HepG2 (cell line): Measurements from ENCODE around the gene TOR4A. TPM values are rescaled to one million over a fixed set of nuclear protein-coding genes. Genes with fewer than 3 reads are reported as not detected.

ENCODE experiments used
- BHLHE40 ChIP-seq: IDR thresholded peaks from 2 replicates; pipeline ENCODE4 v1.6.1; 2011; ENCODE audit warnings: low read length, improper control_type of control experiment
- CEBPB ChIP-seq: IDR thresholded peaks from 2 replicates; pipeline ENCODE4 v1.6.1; 2011; ENCODE audit warnings: low read depth, low read length, improper control_type of control experiment, borderline replicate concordance
- ELF3 ChIP-seq: IDR thresholded peaks from 2 replicates; pipeline ENCODE4 v1.6.1; 2016; ENCODE audit warnings: missing genetic modification reagents, missing compliant biosample characterization
- GLI4 ChIP-seq: sonication (generic); formaldehyde crosslinking; IDR thresholded peaks from 2 replicates; pipeline ENCODE4 v1.5.1; 2020; ENCODE audit warnings: missing genetic modification reagents, mild to moderate bottlenecking, moderate library complexity, borderline replicate concordance
- HCFC1 ChIP-seq: fragments of 150-350 bp; IDR thresholded peaks from 2 replicates; pipeline ENCODE4 v1.6.1; 2014; ENCODE audit warnings: low read depth, low read length
- HNRNPH1 ChIP-seq: fragments of 200-400 bp; formaldehyde crosslinking; optimal IDR thresholded peaks from 2 replicates; pipeline ENCODE3; 2017; ENCODE audit warnings: mild to moderate bottlenecking, low read depth, low read length
- IRF2 ChIP-seq: IDR thresholded peaks from 2 replicates; pipeline ENCODE4 v1.6.1; 2018; ENCODE audit warnings: missing genetic modification reagents, missing compliant biosample characterization
- LCORL ChIP-seq, 2 experiments: fragments of 450-650 bp in 1 of 2; sonication (generic) in 1 of 2; formaldehyde crosslinking in 1 of 2; IDR thresholded peaks; 2 replicates each; pipeline versions ENCODE4 v1.5.0 to v1.6.1; 2017 to 2020; ENCODE audit warnings: antibody characterized with exemption in 1 of 2, missing genetic modification reagents in 1 of 2
- MLX ChIP-seq: IDR thresholded peaks from 2 replicates; pipeline ENCODE4 v1.6.1; 2016
- NFIC ChIP-seq: IDR thresholded peaks from 2 replicates; pipeline ENCODE4 v1.6.1; 2012; ENCODE audit warnings: mild to moderate bottlenecking, low read length, inconsistent platforms
- NR2F1 ChIP-seq, 2 experiments: fragments of 450-650 bp in 1 of 2; formaldehyde crosslinking in 1 of 2; IDR thresholded peaks; 2 replicates each; pipeline versions ENCODE4 v1.5.0 to v1.6.1; 2016 to 2020; ENCODE audit warnings: mild to moderate bottlenecking in 1 of 2, missing compliant biosample characterization in 1 of 2, missing genetic modification reagents in 1 of 2, moderate library complexity in 1 of 2
- NR3C1 ChIP-seq: sonication (generic); formaldehyde crosslinking; IDR thresholded peaks from 2 replicates; pipeline ENCODE4 v1.4.0; 2020; ENCODE audit warnings: missing genetic modification reagents
- SATB2 ChIP-seq: sonication (generic); formaldehyde crosslinking; IDR thresholded peaks from 2 replicates; pipeline ENCODE4 v1.5.0; 2020; ENCODE audit warnings: missing genetic modification reagents
- SKIL ChIP-seq: sonication (generic); formaldehyde crosslinking; IDR thresholded peaks from 2 replicates; pipeline ENCODE4 v1.8.0; 2022; ENCODE audit warnings: missing genetic modification reagents, mild to moderate bottlenecking, moderate library complexity, borderline replicate concordance
- SMARCE1 ChIP-seq: fragments of 450-650 bp; IDR thresholded peaks from 2 replicates; pipeline ENCODE4 v1.6.1; 2017; ENCODE audit warnings: borderline replicate concordance
- SMYD3 ChIP-seq: sonication (generic); formaldehyde crosslinking; IDR thresholded peaks from 2 replicates; pipeline ENCODE4 v1.8.1; 2023; ENCODE audit warnings: mild to moderate bottlenecking, missing genetic modification reagents
- SNAI1 ChIP-seq: sonication (generic); formaldehyde crosslinking; IDR thresholded peaks from 2 replicates; pipeline ENCODE4 v1.5.0; 2020; ENCODE audit warnings: mild to moderate bottlenecking, missing genetic modification reagents, borderline replicate concordance
- TCF7 ChIP-seq: sonication (generic); IDR thresholded peaks from 2 replicates; pipeline ENCODE4 v1.6.1; 2016; ENCODE audit warnings: antibody characterized with exemption, low read depth
- ZBTB20 ChIP-seq: sonication (generic); formaldehyde crosslinking; IDR thresholded peaks from 2 replicates; pipeline ENCODE4 v1.8.1; 2023; ENCODE audit warnings: missing genetic modification reagents, low read depth, mild to moderate bottlenecking, borderline replicate concordance
- ZBTB43 ChIP-seq: sonication (generic); formaldehyde crosslinking; conservative IDR thresholded peaks from 2 replicates; pipeline ENCODE4 v1.4.0; 2020; ENCODE audit warnings: missing genetic modification reagents
- ZKSCAN5 ChIP-seq: sonication (generic); formaldehyde crosslinking; IDR thresholded peaks from 2 replicates; pipeline ENCODE4 v1.5.1; 2020; ENCODE audit warnings: mild to moderate bottlenecking, missing genetic modification reagents
- ZNF33B ChIP-seq: sonication (generic); formaldehyde crosslinking; IDR thresholded peaks from 2 replicates; pipeline ENCODE4 v1.5.1; 2020; ENCODE audit warnings: mild to moderate bottlenecking, missing genetic modification reagents
- ZNF383 ChIP-seq: sonication (generic); formaldehyde crosslinking; IDR thresholded peaks from 2 replicates; pipeline ENCODE4 v1.4.0; 2020; ENCODE audit warnings: missing genetic modification reagents, mild to moderate bottlenecking, borderline replicate concordance
- ZNF761 ChIP-seq: sonication (generic); formaldehyde crosslinking; conservative IDR thresholded peaks from 2 replicates; pipeline ENCODE4 v1.4.0; 2020; ENCODE audit warnings: mild to moderate bottlenecking, missing genetic modification reagents
- ZNF850 ChIP-seq: sonication (generic); formaldehyde crosslinking; conservative IDR thresholded peaks from 2 replicates; pipeline ENCODE4 v1.9.0; 2021; ENCODE audit warnings: mild to moderate bottlenecking, missing genetic modification reagents
- ZSCAN5A ChIP-seq: sonication (generic); formaldehyde crosslinking; IDR thresholded peaks from 2 replicates; pipeline ENCODE4 v1.8.0; 2022; ENCODE audit warnings: mild to moderate bottlenecking, missing genetic modification reagents, borderline replicate concordance
- polyA plus RNA-seq, 8 experiments: library from polyadenylated mRNA; depleted of rRNA in 3 of 8; stranded (reverse) in 7 of 8; unstranded in 1 of 8; fragments of >200 nt; fragmentation: Illumina TruSeq in 4 of 8; extraction: Trizol in 4 of 8; gene quantifications; 2 replicates each; pipeline versions ENCODE4 v1.2.1 to v1.2.3, GENCODE V29; 2011 to 2016; ENCODE audit warnings: low read depth in 4 of 8, missing spikeins in 1 of 8, mixed read lengths in 1 of 8; ENCODE audit not compliant: insufficient read depth in 1 of 8
- total RNA-seq, 5 experiments: library from RNA; depleted of rRNA; stranded (reverse); fragments of >200 nt; fragmentation: Illumina TruSeq; extraction: Trizol; gene quantifications; 2 replicates each; pipeline ENCODE4 v1.2.3, GENCODE V29; 2016; ENCODE audit warnings: low read depth in 1 of 5

The TOR4A gene
- total and polyA plus RNA-seq, 2 of the 13 experiments (the other 11 are each of a cell fraction or from before 2014, with no cell fraction given) = 11.1 to 14.2 TPM

- TF ChIP-seq LCORL (IDR thresholded peaks at IDR 0.05) = no peak
- TF ChIP-seq LCORL (CRISPR knock-in tag; IDR thresholded peaks at IDR 0.05) = no peak; the same call in 1 of the 2 replicates
- no peak for TF ChIP-seq ZKSCAN5 (CRISPR knock-in tag)
- no peak for TF ChIP-seq NFIC
- no peak for TF ChIP-seq GLI4 (CRISPR knock-in tag)
- no peak for TF ChIP-seq NR3C1 (CRISPR knock-in tag)
- TF ChIP-seq SKIL = no peak
- no peak for TF ChIP-seq SMYD3 (CRISPR knock-in tag)
- no peak for TF ChIP-seq SATB2 (CRISPR knock-in tag)
- no peak for TF ChIP-seq ELF3 (CRISPR knock-in tag)
- TF ChIP-seq MLX = no peak
- TF ChIP-seq BHLHE40 = no peak
- TF ChIP-seq ZBTB20 (CRISPR knock-in tag) = no peak
- peak; percentile 91 for TF ChIP-seq SNAI1 (CRISPR knock-in tag)
- TF ChIP-seq NR2F1 (CRISPR knock-in tag; IDR thresholded peaks at IDR 0.05) = no peak
- TF ChIP-seq TCF7 = no peak
- no peak for TF ChIP-seq ZNF33B (CRISPR knock-in tag)
- no peak for TF ChIP-seq ZBTB43
- TF ChIP-seq ZNF761 (CRISPR knock-in tag) = no peak; the same call in 1 of the 2 replicates
- TF ChIP-seq CEBPB = no peak
- no peak for TF ChIP-seq ZNF383 (CRISPR knock-in tag)
- no peak for TF ChIP-seq SMARCE1
- no peak for TF ChIP-seq HCFC1
- TF ChIP-seq HNRNPH1 = no peak
- no peak for TF ChIP-seq ZNF850 (CRISPR knock-in tag)
- no peak for TF ChIP-seq IRF2 (CRISPR knock-in tag)
- TF ChIP-seq ZSCAN5A (CRISPR knock-in tag) = no peak
Measured at GRCh38 chr9:137253717-137254623, 23.6 kb upstream of the TOR4A start (continued).
